Muscle of leg (tissue), 11 donors: ENCODE measurements around the gene FAM24B. TPM values are rescaled to one million over a fixed set of nuclear protein-coding genes. Genes with fewer than 3 reads are reported as not detected.

Source experiments
- DNase-seq: peaks from one replicate; pipeline ENCODE4 v3.0.0; 2013
- H3K27ac ChIP-seq: one replicate; pipeline ENCODE4 v1.5.1; 2013; ENCODE audit warnings: mild to moderate bottlenecking, low read length, control low read depth
- H3K27me3 ChIP-seq: one replicate; pipeline ENCODE4 v1.6.1; 2013; ENCODE audit warnings: low read length; ENCODE audit not compliant: control insufficient read depth, insufficient read depth
- H3K36me3 ChIP-seq: one replicate; pipeline ENCODE4 v1.6.1; 2013; ENCODE audit warnings: low read length; ENCODE audit not compliant: control insufficient read depth, insufficient read depth
- H3K4me1 ChIP-seq: one replicate; pipeline ENCODE4 v1.6.1; 2013; ENCODE audit warnings: low read length; ENCODE audit not compliant: control insufficient read depth, insufficient read depth
- H3K4me3 ChIP-seq: one replicate; pipeline ENCODE4 v1.5.1; 2013; ENCODE audit warnings: low read length, control low read depth
- H3K9me3 ChIP-seq: replicated peaks from 2 replicates; pipeline ENCODE4 v1.6.1; 2013; ENCODE audit warnings: low read depth, low read length; ENCODE audit not compliant: control insufficient read depth
- WGBS: methylation state at CpG from one replicate; pipeline ENCODE4 v1.1.5; 2013; ENCODE audit warnings: missing lambda C conversion rate; ENCODE audit not compliant: insufficient coverage; 5-methylcytosine and 5-hydroxymethylcytosine counted together
- polyA plus RNA-seq, 8 donors: library from polyadenylated mRNA; unstranded; fragments of 120-200 nt; gene quantifications; one replicate each; pipeline versions ENCODE4 v1.2.1 to v1.2.3, GENCODE V29; 2013; ENCODE audit warnings: inconsistent platforms in 1 of 8, low replicate concordance in 1 of 8; ENCODE audit not compliant: insufficient read length in 8 of 8, insufficient read depth in 1 of 8
- total RNA-seq: library from RNA; stranded (reverse); fragments of 120-200 nt; gene quantifications from one replicate; pipeline ENCODE4 v1.2.4, GENCODE V29; 2013

FAM24B gene
- total and polyA plus RNA-seq, 9 donors = 1.6 to 4.1 (median 2.8) TPM

GRCh38 chr10:122829454-122829853 lies 49.9 kb downstream of the FAM24B start:
- no peak overlapping the region for H3K27ac ChIP-seq
- no peaks in the 10 kb centered on the region for H3K36me3 ChIP-seq
- H3K9me3 ChIP-seq = no peaks in the 10 kb centered on the region
- WGBS = 68% methylated on average over 2 of the region's 8 CpGs
- H3K4me3 ChIP-seq = no peak overlapping the region
- H3K4me1 ChIP-seq = no peaks in the 10 kb centered on the region
- peaks cover 3% of the 10 kb centered on the region for H3K27me3 ChIP-seq
- no peak for DNase-seq

GRCh38 chr10:122828716-122829255 lies 50.6 kb downstream of the FAM24B start:
- H3K27ac ChIP-seq = no peak overlapping the region
- DNase-seq = no peak
- no peaks in the 10 kb centered on the region for H3K36me3 ChIP-seq
- WGBS = 80% methylated on average over 1 of the region's 4 CpGs
- no peak overlapping the region for H3K4me3 ChIP-seq
- H3K9me3 ChIP-seq = no peaks in the 10 kb centered on the region
- no peaks in the 10 kb centered on the region for H3K4me1 ChIP-seq
- H3K27me3 ChIP-seq = peaks cover 3% of the 10 kb centered on the region

DNA sequence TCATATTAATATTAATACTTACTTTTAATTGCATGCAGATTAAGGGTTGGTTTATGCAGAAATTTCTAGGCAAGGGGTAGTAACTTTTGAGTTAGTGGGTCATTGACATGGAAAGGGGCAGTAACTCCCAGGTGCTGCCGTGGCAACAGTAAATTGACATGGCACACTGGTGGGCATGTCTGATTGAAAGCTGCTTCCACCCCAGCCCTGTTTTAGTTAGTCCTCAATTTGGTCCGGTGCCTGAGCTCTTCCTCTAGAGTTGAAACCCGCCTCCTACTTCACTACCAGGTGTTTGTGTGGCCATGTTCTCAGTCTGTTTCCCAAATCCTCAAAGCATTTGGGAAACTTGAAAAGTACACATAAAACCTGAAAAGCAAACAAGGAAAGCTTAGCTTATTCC lies 52.1 kb downstream of the FAM24B start:
- Histone ChIP-seq H3K36me3 (no peaks in the 10 kb centered on the region), H3K4me3 (no peak overlapping the region), H3K4me1 (no peaks in the 10 kb centered on the region), H3K27ac (no peak overlapping the region), H3K9me3 (no peaks in the 10 kb centered on the region), H3K27me3 (peaks cover 6% of the 10 kb centered on the region)
- no peak for DNase-seq
- 88% methylated on average over 1 of the region's 3 CpGs for WGBS

DNA sequence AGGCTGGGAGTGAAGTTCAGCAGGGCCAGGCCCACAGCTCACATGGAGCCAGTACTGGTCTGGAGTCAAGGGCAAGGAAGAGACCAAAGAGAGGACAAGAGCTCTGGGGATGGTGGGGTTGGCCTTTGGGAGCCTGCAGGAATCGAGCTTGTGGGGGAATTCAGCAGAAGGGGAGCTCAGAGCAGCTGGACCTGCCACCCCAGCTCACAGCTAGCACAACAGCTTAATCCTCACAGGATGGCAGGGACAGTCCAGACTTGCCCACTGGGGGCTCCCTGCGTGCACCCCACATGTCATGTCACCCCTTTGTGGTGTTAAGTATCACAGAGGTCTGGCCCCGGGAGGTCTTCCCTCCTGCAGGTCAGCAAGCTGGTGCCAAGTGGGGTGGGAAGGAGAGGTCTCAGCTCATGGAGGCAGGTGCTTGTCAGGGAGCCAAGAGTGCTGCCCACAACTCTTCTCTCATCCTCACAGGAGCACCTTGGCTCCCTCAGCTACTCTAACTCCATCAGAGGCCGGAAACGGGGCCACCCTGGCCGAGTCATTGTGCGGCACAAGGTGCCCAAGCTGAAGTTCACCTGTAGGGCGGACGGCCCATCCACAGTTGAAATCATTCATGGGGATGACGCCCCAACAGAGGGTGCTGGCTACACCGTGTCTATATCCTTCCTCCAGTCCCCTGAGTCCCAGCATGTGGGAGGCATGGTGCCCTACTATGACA lies 56.2 kb downstream of the FAM24B start:
- no peaks in the 10 kb centered on the region for H3K4me1 ChIP-seq
- no peak overlapping the region for H3K27ac ChIP-seq
- H3K36me3 ChIP-seq = no peaks in the 10 kb centered on the region
- WGBS = 94% methylated on average over 8 of the region's 11 CpGs
- H3K27me3 ChIP-seq = peaks cover 18% of the 10 kb centered on the region
- H3K9me3 ChIP-seq = no peaks in the 10 kb centered on the region
- H3K4me3 ChIP-seq = no peak overlapping the region
- no peak for DNase-seq

- DNase-seq = no peak
- Histone ChIP-seq H3K4me3 (no peak overlapping the region), H3K27me3 (peaks cover 16% of the 10 kb centered on the region), H3K36me3 (no peaks in the 10 kb centered on the region), H3K4me1 (no peaks in the 10 kb centered on the region), H3K27ac (no peak overlapping the region), H3K9me3 (no peaks in the 10 kb centered on the region)
- 17% methylated on average over 1 of the region's 3 CpGs for WGBS
These were observed 57.6 kb downstream of the FAM24B start for GRCh38 chr10:122821808-122822207.

- WGBS = no CpG with 5 or more reads among the region's 5 CpGs
- no peak overlapping the region for H3K27ac ChIP-seq
- H3K4me1 ChIP-seq = no peaks in the 10 kb centered on the region
- H3K36me3 ChIP-seq = no peaks in the 10 kb centered on the region
- no peak overlapping the region for H3K4me3 ChIP-seq
- no peaks in the 10 kb centered on the region for H3K9me3 ChIP-seq
- DNase-seq = no peak
- H3K27me3 ChIP-seq = peaks cover 10% of the 10 kb centered on the region
These were observed 63.9 kb downstream of the FAM24B start for GRCh38 chr10:122815458-122815857.

DNA sequence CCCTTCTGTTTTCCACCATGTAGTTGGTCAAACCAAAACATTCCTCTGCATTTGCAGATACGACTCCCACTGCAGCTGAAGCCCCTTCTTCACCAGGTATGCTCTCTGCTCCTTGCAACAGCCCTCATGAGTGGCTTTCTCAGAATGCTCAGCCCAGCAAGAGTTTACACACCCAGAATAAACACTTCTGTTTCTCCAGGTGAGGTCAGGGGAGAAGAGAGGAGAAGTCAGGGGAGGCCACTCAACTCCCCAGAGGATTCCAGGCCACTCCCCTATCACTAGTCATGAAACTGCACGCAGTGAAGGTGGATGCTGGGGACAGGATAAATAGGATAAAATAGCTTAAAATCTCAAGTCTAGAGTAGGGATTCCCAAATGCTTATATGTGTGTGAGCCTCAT lies 64.9 kb downstream of the FAM24B start:
- Histone ChIP-seq H3K36me3 (no peaks in the 10 kb centered on the region), H3K9me3 (no peaks in the 10 kb centered on the region), H3K27me3 (peaks cover 8% of the 10 kb centered on the region), H3K27ac (no peak overlapping the region), H3K4me1 (no peaks in the 10 kb centered on the region), H3K4me3 (no peak overlapping the region)
- no peak for DNase-seq
- WGBS = no CpG with 5 or more reads among the region's 2 CpGs

DNA sequence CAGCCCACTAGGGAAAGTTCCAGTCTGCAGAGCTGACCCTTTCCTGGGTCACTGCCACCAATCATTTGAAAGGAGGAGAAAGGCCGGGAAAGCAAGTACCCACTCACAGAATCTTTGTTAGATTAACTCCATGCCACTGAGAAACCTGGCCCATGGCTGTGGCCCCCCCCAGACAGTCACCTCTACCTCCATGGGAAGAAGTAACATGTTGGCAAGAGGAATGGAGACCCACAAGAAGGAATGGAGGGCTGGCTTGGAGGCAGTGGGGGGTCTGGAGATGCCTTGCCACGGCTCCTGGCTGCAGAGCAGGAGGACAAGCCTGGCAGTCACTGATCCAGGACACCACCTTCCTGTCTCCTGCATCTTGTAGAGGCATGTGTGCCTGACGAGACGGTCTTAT lies 66.6 kb downstream of the FAM24B start:
- H3K4me3 ChIP-seq = no peak overlapping the region
- no peaks in the 10 kb centered on the region for H3K36me3 ChIP-seq
- DNase-seq = no peak
- no peaks in the 10 kb centered on the region for H3K4me1 ChIP-seq
- H3K27me3 ChIP-seq = no peaks in the 10 kb centered on the region
- H3K27ac ChIP-seq = no peak overlapping the region
- WGBS = 70% methylated on average over 3 of the region's 4 CpGs
- no peaks in the 10 kb centered on the region for H3K9me3 ChIP-seq

DNA sequence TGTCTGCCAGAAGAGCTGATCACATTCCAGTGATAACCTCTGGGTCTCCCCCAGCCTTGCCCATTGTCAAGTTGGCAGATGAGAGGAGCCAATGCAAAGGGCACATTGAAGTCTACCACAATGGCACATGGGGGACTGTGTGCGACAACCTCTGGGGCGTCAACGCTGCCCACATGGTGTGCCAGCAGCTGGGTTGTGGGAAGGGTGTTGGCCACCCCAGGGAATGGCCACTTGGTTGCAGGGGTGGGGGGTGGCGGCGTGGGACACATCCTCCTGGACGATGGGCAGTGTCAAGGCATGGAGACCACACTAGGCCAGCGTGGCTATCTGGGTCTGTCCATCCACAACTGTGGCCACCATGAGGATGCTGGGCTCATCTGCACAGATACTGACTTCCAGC lies 77.1 kb downstream of the FAM24B start:
- Histone ChIP-seq H3K36me3 (no peaks in the 10 kb centered on the region), H3K4me3 (no peak overlapping the region), H3K27me3 (no peaks in the 10 kb centered on the region), H3K9me3 (no peaks in the 10 kb centered on the region), H3K27ac (no peak overlapping the region), H3K4me1 (no peaks in the 10 kb centered on the region)
- no peak for DNase-seq
- 83% methylated on average over 7 of the region's 7 CpGs for WGBS
